Esophagus muscularis mucosa (tissue), 4 donors: Measurements from ENCODE around the gene HOXC10. TPM values are rescaled to one million over a fixed set of nuclear protein-coding genes. Genes with fewer than 3 reads are reported as not detected.

Source experiments
- DNase-seq: peaks from one replicate; pipeline ENCODE4 v3.0.0-alpha.2; 2017; ENCODE audit errors: extremely low spot score
- H3K27ac ChIP-seq, 4 donors: fragments of 200-600 bp; sonication (generic); replicated peaks in 1 of 4; 1 replicate in 3 of 4; 2 replicates in 1 of 4; pipeline ENCODE4 v1.5.1; 2016 to 2019; ENCODE audit warnings: mild to moderate bottlenecking in 1 of 4
- H3K27me3 ChIP-seq, 4 donors: fragments of 200-600 bp; sonication (generic); one replicate each; pipeline versions ENCODE4 v1.5.1 to v1.6.0; 2016 to 2019
- H3K36me3 ChIP-seq, 4 donors: fragments of 200-600 bp; sonication (generic); one replicate each; pipeline ENCODE4 v1.5.1; 2016 to 2019
- H3K4me1 ChIP-seq, 4 donors: fragments of 200-600 bp; sonication (generic); one replicate each; pipeline ENCODE4 v1.5.1; 2016 to 2019
- H3K4me3 ChIP-seq, 4 donors: fragments of 200-600 bp; sonication (generic); 1 replicate in 2 of 4; 2 replicates in 2 of 4; pipeline ENCODE4 v1.5.1; 2016 to 2019; ENCODE audit warnings: mild to moderate bottlenecking in 4 of 4, moderate library complexity in 1 of 4
- H3K9me3 ChIP-seq, 4 donors: fragments of 200-600 bp; sonication (generic); 1 replicate in 3 of 4; 2 replicates in 1 of 4; pipeline ENCODE4 v1.5.1; 2016 to 2019
- CTCF ChIP-seq, 3 experiments: fragments of 200-600 bp in 2 of 3; fragments of 450-650 bp in 1 of 3; sonication (generic) in 2 of 3; IDR thresholded peaks; one replicate each; pipeline ENCODE4 v1.5.1; 2017 to 2019; ENCODE audit warnings: antibody characterized with exemption in 3 of 3, mild to moderate bottlenecking in 2 of 3, moderate library complexity in 1 of 3
- EP300 ChIP-seq: sonication (generic); formaldehyde crosslinking; IDR thresholded peaks from one replicate; pipeline ENCODE4 v1.6.1; 2017; ENCODE audit warnings: antibody characterized with exemption
- POLR2A ChIP-seq: fragments of 450-650 bp; IDR thresholded peaks from one replicate; pipeline ENCODE4 v1.6.1; 2017; ENCODE audit warnings: antibody characterized with exemption, moderate library complexity, mild to moderate bottlenecking, low read depth
- POLR2AphosphoS5 ChIP-seq, 2 donors: sonication (generic); formaldehyde crosslinking; IDR thresholded peaks; one replicate each; pipeline ENCODE4 v1.6.1; 2017; ENCODE audit warnings: antibody characterized with exemption in 2 of 2
- WGBS: methylation state at CpG from one replicate; pipeline ENCODE4 v1.1.5; 2018; 5-methylcytosine and 5-hydroxymethylcytosine counted together
- intact Hi-C: fragments of 100-400 bp; cut with DNase I; formaldehyde crosslinking; loops from one replicate; pipeline ENCODE4 v1.15.1; 2023
- total RNA-seq, 4 donors: library from RNA; depleted of rRNA; stranded (reverse); fragments of >200 nt; gene quantifications; one replicate each; pipeline versions ENCODE4 v1.1.0 to v1.2.1, GENCODE V29; 2016

HOXC10 gene
- total RNA-seq, 4 donors from 2014 or later: not detected

- WGBS: 61% methylated on average over 22 of the region's 22 CpGs
- Histone ChIP-seq H3K27me3 (peaks cover 11 to 99% (median 94%) of the 10 kb centered on the region in 4 donors), H3K36me3 (no peaks in the 10 kb centered on the region), H3K9me3 (no peaks in the 10 kb centered on the region), H3K27ac (no peak overlapping the region), H3K4me1 (peaks cover 16 to 40% (median 27%) of the 10 kb centered on the region in 4 donors), H3K4me3 (peak overlapping the region in 3 of 4 donors; percentile 2 to 38 (median 20))
- intact Hi-C loops: loop anchor here (2.0 kb wide), 1 partner anchor 184 kb away; no protein-coding TSS in a partner anchor
- TF ChIP-seq EP300: no peak
- TF ChIP-seq POLR2A: no peak
- TF ChIP-seq CTCF (IDR thresholded peaks at IDR 0.05): no peak
- TF ChIP-seq POLR2AphosphoS5 (IDR thresholded peaks at IDR 0.05): no peak
- DNase-seq: no peak
These were observed 21.7 kb downstream of the HOXC10 start for GRCh38 chr12:54006559-54007220.

GRCh38 chr12:54007538-54008259 lies 22.8 kb downstream of the HOXC10 start:
- Histone ChIP-seq H3K27ac (no peak overlapping the region), H3K27me3 (peaks cover 11 to 99% (median 90%) of the 10 kb centered on the region in 4 donors), H3K4me1 (peaks cover 16 to 42% (median 27%) of the 10 kb centered on the region in 4 donors), H3K36me3 (no peaks in the 10 kb centered on the region), H3K9me3 (no peaks in the 10 kb centered on the region), H3K4me3 (no peak overlapping the region)
- WGBS: 82% methylated on average over 2 of the region's 2 CpGs
- DNase-seq: no peak
- intact Hi-C loops: loop anchor here (2.0 kb wide), 1 partner anchor 183 kb away; no protein-coding TSS in a partner anchor
- TF ChIP-seq CTCF (IDR thresholded peaks at IDR 0.05) (no peak), POLR2AphosphoS5 (IDR thresholded peaks at IDR 0.05) (no peak), EP300 (no peak), POLR2A (no peak)

- 39% methylated on average over 2 of the region's 2 CpGs for WGBS
- DNase-seq: no peak
These were observed 23.3 kb downstream of the HOXC10 start for GRCh38 chr12:54008260-54008552.

More at GRCh38 chr12:54008260-54008552, 23.3 kb downstream of the HOXC10 start:
- Histone ChIP-seq H3K9me3 (no peaks in the 10 kb centered on the region), H3K27ac (no peak overlapping the region), H3K27me3 (peaks cover 11 to 99% (median 88%) of the 10 kb centered on the region in 4 donors), H3K4me3 (no peak overlapping the region), H3K36me3 (no peaks in the 10 kb centered on the region), H3K4me1 (peaks cover 16 to 42% (median 27%) of the 10 kb centered on the region in 4 donors)
- intact Hi-C loops: no loop called here
- no peak for TF ChIP-seq CTCF (IDR thresholded peaks at IDR 0.05)
- no peak for TF ChIP-seq EP300
- no peak for TF ChIP-seq POLR2AphosphoS5 (IDR thresholded peaks at IDR 0.05)
- TF ChIP-seq POLR2A: no peak
